Measurements from ENCODE around the gene TMX1.

Gene TMX1

GRCh38 chr14:51244591-51244990 is 4.5 kb downstream of the TMX1 start:
- DNase-seq: no peak

GRCh38 chr14:51246032-51246431 is 6.0 kb downstream of the TMX1 start:
- DNase-seq: no peak

- no peak for DNase-seq
These were observed 8.3 kb downstream of the TMX1 start for GRCh38 chr14:51248016-51248987.

GRCh38 chr14:51251486-51251885 is 11.4 kb downstream of the TMX1 start:
- DNase-seq: no peak

GRCh38 chr14:51253880-51254279 is 13.8 kb downstream of the TMX1 start:
- DNase-seq: no peak

- no peak for DNase-seq
These were observed 18.2 kb downstream of the TMX1 start for GRCh38 chr14:51258280-51258679.

- no peak for DNase-seq
These were observed 18.7 kb downstream of the TMX1 start for GRCh38 chr14:51258788-51259187.

- DNase-seq: no peak
These were observed 20.2 kb downstream of the TMX1 start for GRCh38 chr14:51260225-51260624.

- no peak for DNase-seq
These were observed 21.1 kb downstream of the TMX1 start for GRCh38 chr14:51261151-51261550.

- DNase-seq: no peak
These were observed 22.8 kb downstream of the TMX1 start for GRCh38 chr14:51262868-51263267.

- DNase-seq: no peak
These were observed 29.6 kb downstream of the TMX1 start for GRCh38 chr14:51269634-51270033.

GRCh38 chr14:51276605-51277004 is 36.6 kb downstream of the TMX1 start:
- DNase-seq: no peak

- DNase-seq: no peak
These were observed 37.8 kb downstream of the TMX1 start for GRCh38 chr14:51277753-51278415.

GRCh38 chr14:51282517-51282916 is 42.5 kb downstream of the TMX1 start:
- no peak for DNase-seq

GRCh38 chr14:51283402-51284085 is 43.5 kb downstream of the TMX1 start:
- peak; percentile 99 for DNase-seq

GRCh38 chr14:51284241-51284640 is 44.2 kb downstream of the TMX1 start:
- no peak for DNase-seq

GRCh38 chr14:51285120-51285519 is 45.1 kb downstream of the TMX1 start:
- no peak for DNase-seq

GRCh38 chr14:51289169-51289568 is 49.1 kb downstream of the TMX1 start:
- DNase-seq: no peak

GRCh38 chr14:51290132-51290531 is 50.1 kb downstream of the TMX1 start:
- DNase-seq: no peak

- no peak for DNase-seq
These were observed 51.0 kb downstream of the TMX1 start for GRCh38 chr14:51291016-51291415.

- DNase-seq: no peak
These were observed 53.3 kb downstream of the TMX1 start for GRCh38 chr14:51293149-51293911.

GRCh38 chr14:51293912-51294389 is 53.9 kb downstream of the TMX1 start:
- no peak for DNase-seq

Data from DMS79 treated with DMSO at 0.1 percent for 48 hours (cell line).